ENCODE results near the gene NTRK2. TPM values are rescaled to one million over a fixed set of nuclear protein-coding genes. Genes with fewer than 3 reads are reported as not detected.

Gene NTRK2
- total and polyA plus RNA-seq, 2 experiments from 2014 or later = 0.99 to 3.7 TPM

- no peaks in the 10 kb centered on the region for H3K27me3 ChIP-seq
- H4K20me1 ChIP-seq (ENCODE audit: insufficient read depth, poor library complexity, severe bottlenecking) = no peaks in the 10 kb centered on the region
- WGBS (ENCODE audit: low lambda C conversion rate, missing lambda C conversion rate) = 95% methylated on average over 4 of the region's 4 CpGs
- no peak overlapping the region for H3K4me2 ChIP-seq
- H3K4me3 ChIP-seq = no peak overlapping the region
- no peaks in the 10 kb centered on the region for H3K9me2 ChIP-seq (replicated peaks; ENCODE audit: insufficient read depth)
- no peaks in the 10 kb centered on the region for H3K36me3 ChIP-seq (replicated peaks; ENCODE audit: insufficient read depth, low read depth)
- no peaks in the 10 kb centered on the region for H3K9me3 ChIP-seq (ENCODE audit: low read depth)
- DNase-seq (ENCODE audit: low spot score) = no peak
- H3K27ac ChIP-seq = no peak overlapping the region
- TF ChIP-seq EZH2phosphoT487 (IDR thresholded peaks at IDR 0.05; ENCODE audit: low read depth, severe bottlenecking, unreplicated experiment) = no peak
- no peak for TF ChIP-seq EZH2 (IDR thresholded peaks at IDR 0.05; ENCODE audit: borderline replicate concordance)
- no peak for TF ChIP-seq CTCF (IDR thresholded peaks at IDR 0.05; ENCODE audit: poor library complexity)
- no peak overlapping the region for H2AFZ ChIP-seq
- H3K79me2 ChIP-seq = no peaks in the 10 kb centered on the region
- no peaks in the 10 kb centered on the region for H3K4me1 ChIP-seq (ENCODE audit: insufficient read depth)
Observed at GRCh38 chr9:84949258-84949657, 279.7 kb downstream of the NTRK2 start.

- H3K9me3 ChIP-seq (ENCODE audit: low read depth) = no peaks in the 10 kb centered on the region
- no peak for DNase-seq (ENCODE audit: low spot score)
- H4K20me1 ChIP-seq (ENCODE audit: insufficient read depth, poor library complexity, severe bottlenecking) = no peaks in the 10 kb centered on the region
- no peaks in the 10 kb centered on the region for H3K9me2 ChIP-seq (replicated peaks; ENCODE audit: insufficient read depth)
- no peaks in the 10 kb centered on the region for H3K4me1 ChIP-seq (ENCODE audit: insufficient read depth)
- 83% methylated on average over 5 of the region's 5 CpGs for WGBS (ENCODE audit: low lambda C conversion rate, missing lambda C conversion rate)
- no peak for TF ChIP-seq EZH2phosphoT487 (IDR thresholded peaks at IDR 0.05; ENCODE audit: low read depth, severe bottlenecking, unreplicated experiment)
- no peak overlapping the region for H3K27ac ChIP-seq
- H3K4me2 ChIP-seq = no peak overlapping the region
- no peak overlapping the region for H3K4me3 ChIP-seq
- H3K79me2 ChIP-seq = no peaks in the 10 kb centered on the region
- H3K27me3 ChIP-seq = no peaks in the 10 kb centered on the region
- no peaks in the 10 kb centered on the region for H3K36me3 ChIP-seq (replicated peaks; ENCODE audit: insufficient read depth, low read depth)
- H2AFZ ChIP-seq = no peak overlapping the region
Observed at GRCh38 chr9:84949971-84950370, 280.4 kb downstream of the NTRK2 start.

- Histone ChIP-seq H3K4me3 (no peak overlapping the region), H3K4me2 (no peak overlapping the region), H3K9me2 (replicated peaks; ENCODE audit: insufficient read depth) (no peaks in the 10 kb centered on the region), H3K36me3 (replicated peaks; ENCODE audit: insufficient read depth, low read depth) (no peaks in the 10 kb centered on the region), H3K4me1 (ENCODE audit: insufficient read depth) (no peaks in the 10 kb centered on the region), H3K27ac (no peak overlapping the region), H2AFZ (no peak overlapping the region), H3K79me2 (no peaks in the 10 kb centered on the region), H3K9me3 (ENCODE audit: low read depth) (no peaks in the 10 kb centered on the region), H3K27me3 (no peaks in the 10 kb centered on the region), H4K20me1 (ENCODE audit: insufficient read depth, poor library complexity, severe bottlenecking) (no peaks in the 10 kb centered on the region)
- DNase-seq (ENCODE audit: low spot score) = no peak
- TF ChIP-seq EZH2 (IDR thresholded peaks at IDR 0.05; ENCODE audit: borderline replicate concordance) (no peak), CTCF (IDR thresholded peaks at IDR 0.05; ENCODE audit: poor library complexity) (no peak), EZH2phosphoT487 (IDR thresholded peaks at IDR 0.05; ENCODE audit: low read depth, severe bottlenecking, unreplicated experiment) (no peak)
- WGBS (ENCODE audit: low lambda C conversion rate, missing lambda C conversion rate) = 88% methylated on average over 9 of the region's 9 CpGs
Observed at GRCh38 chr9:84950879-84951811, 281.6 kb downstream of the NTRK2 start.

- no peak overlapping the region for H2AFZ ChIP-seq
- no peak for DNase-seq (ENCODE audit: low spot score)
- TF ChIP-seq EZH2 (IDR thresholded peaks at IDR 0.05; ENCODE audit: borderline replicate concordance) = no peak
- TF ChIP-seq CTCF (IDR thresholded peaks at IDR 0.05; ENCODE audit: poor library complexity) = no peak
- no peak for TF ChIP-seq EZH2phosphoT487 (IDR thresholded peaks at IDR 0.05; ENCODE audit: low read depth, severe bottlenecking, unreplicated experiment)
- H3K27ac ChIP-seq = no peak overlapping the region
- no peaks in the 10 kb centered on the region for H3K4me1 ChIP-seq (ENCODE audit: insufficient read depth)
- no peak overlapping the region for H3K4me3 ChIP-seq
- H3K4me2 ChIP-seq = no peak overlapping the region
- H3K36me3 ChIP-seq (replicated peaks; ENCODE audit: insufficient read depth, low read depth) = no peaks in the 10 kb centered on the region
- no peaks in the 10 kb centered on the region for H3K9me2 ChIP-seq (replicated peaks; ENCODE audit: insufficient read depth)
- H3K79me2 ChIP-seq = no peaks in the 10 kb centered on the region
- 95% methylated on average over 3 of the region's 3 CpGs for WGBS (ENCODE audit: low lambda C conversion rate, missing lambda C conversion rate)
- no peaks in the 10 kb centered on the region for H3K9me3 ChIP-seq (ENCODE audit: low read depth)
- H4K20me1 ChIP-seq (ENCODE audit: insufficient read depth, poor library complexity, severe bottlenecking) = no peaks in the 10 kb centered on the region
- H3K27me3 ChIP-seq = no peaks in the 10 kb centered on the region
Observed at GRCh38 chr9:84953252-84953773, 283.8 kb downstream of the NTRK2 start.

Data from hepatocyte (in vitro differentiated cells).